GM12892 (cell line): Measurements from ENCODE around the gene TXNL1.

Source experiments
- DNase-seq: peaks from one replicate; pipeline ENCODE4 v3.0.0; 2011; ENCODE audit not compliant: insufficient read length
- FAIRE-seq: peaks from 2 replicates; lab custom pipeline; 2011; peaks lifted over from hg19 to GRCh38; lab: Jason Lieb, UNC
- POLR2A ChIP-seq: IDR thresholded peaks from 2 replicates; pipeline ENCODE4 v1.6.1; 2011; ENCODE audit warnings: low read depth, low read length, control low read depth
- POLR2AphosphoS5 ChIP-seq: IDR thresholded peaks from 2 replicates; pipeline ENCODE4 v1.6.1; 2011; ENCODE audit warnings: low read depth, low read length, control low read depth
- TAF1 ChIP-seq: IDR thresholded peaks from 2 replicates; pipeline ENCODE4 v1.6.1; 2011; ENCODE audit warnings: low read depth, mild to moderate bottlenecking, control low read depth, low read length, borderline replicate concordance

Gene TXNL1

GRCh38 chr18:56560992-56561391 lies 77.4 kb downstream of the TXNL1 start:
- no peak for TF ChIP-seq POLR2A
- TF ChIP-seq TAF1 = no peak
- no peak for TF ChIP-seq POLR2AphosphoS5
- no peak for DNase-seq
- no peak for FAIRE-seq

GRCh38 chr18:56559044-56559443 lies 79.3 kb downstream of the TXNL1 start:
- no peak for DNase-seq
- no peak for FAIRE-seq
- TF ChIP-seq TAF1 (no peak), POLR2AphosphoS5 (no peak), POLR2A (no peak)

DNA sequence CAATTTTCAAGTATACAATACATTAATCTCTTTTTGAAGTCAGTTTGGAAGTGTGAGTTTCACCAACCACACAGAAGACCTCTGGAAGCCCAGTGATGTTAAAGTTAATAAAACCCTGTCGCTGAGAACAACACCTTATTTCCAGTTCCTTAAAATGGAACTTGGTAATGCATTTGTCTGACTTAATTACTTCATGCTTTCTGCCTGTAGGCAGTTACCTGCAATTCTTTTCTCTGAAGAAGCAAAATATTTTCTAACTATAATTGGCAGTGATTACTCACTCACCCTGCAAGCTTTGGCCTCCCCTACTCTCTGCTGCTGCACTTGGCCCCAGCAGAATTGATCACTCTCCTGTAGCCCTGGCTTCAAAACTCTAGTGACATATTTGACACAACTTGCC lies 81.5 kb downstream of the TXNL1 start:
- no peak for DNase-seq
- TF ChIP-seq POLR2A (no peak), TAF1 (no peak), POLR2AphosphoS5 (no peak)
- FAIRE-seq = no peak

DNA sequence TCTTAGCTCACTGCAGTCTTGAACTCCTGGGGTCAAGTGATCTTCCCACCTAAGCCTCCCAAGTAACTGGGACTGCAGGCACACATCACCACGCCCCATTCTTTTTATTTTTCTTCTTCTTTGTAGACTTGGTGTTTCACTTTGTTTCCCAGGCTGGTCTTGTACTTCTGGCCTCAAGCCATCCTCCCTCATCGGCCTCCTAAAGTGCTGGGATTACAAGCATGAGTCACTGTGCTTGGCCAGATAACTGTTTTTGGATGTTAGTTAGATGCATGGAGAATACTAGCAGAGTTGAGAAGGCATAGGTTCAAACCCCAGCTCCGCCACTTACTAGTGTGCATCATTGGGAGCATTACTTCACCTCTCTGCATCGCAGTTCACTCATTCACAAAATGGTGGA lies 88.3 kb downstream of the TXNL1 start:
- TF ChIP-seq POLR2A (no peak), POLR2AphosphoS5 (no peak), TAF1 (no peak)
- FAIRE-seq (no peak), DNase-seq (no peak)
